EH (cell line): ENCODE data around the gene KRT78.
"Not testable (repeated sequence)": the region's sequence is repeated elsewhere in the genome, so short reads cannot be mapped to it uniquely, and the experiment has no call there.

Experiments
- DNase-seq: peaks from one replicate; pipeline ENCODE4 v3.0.0-alpha.2; 2015; ENCODE audit warnings: low read depth

KRT78 gene, protein sequence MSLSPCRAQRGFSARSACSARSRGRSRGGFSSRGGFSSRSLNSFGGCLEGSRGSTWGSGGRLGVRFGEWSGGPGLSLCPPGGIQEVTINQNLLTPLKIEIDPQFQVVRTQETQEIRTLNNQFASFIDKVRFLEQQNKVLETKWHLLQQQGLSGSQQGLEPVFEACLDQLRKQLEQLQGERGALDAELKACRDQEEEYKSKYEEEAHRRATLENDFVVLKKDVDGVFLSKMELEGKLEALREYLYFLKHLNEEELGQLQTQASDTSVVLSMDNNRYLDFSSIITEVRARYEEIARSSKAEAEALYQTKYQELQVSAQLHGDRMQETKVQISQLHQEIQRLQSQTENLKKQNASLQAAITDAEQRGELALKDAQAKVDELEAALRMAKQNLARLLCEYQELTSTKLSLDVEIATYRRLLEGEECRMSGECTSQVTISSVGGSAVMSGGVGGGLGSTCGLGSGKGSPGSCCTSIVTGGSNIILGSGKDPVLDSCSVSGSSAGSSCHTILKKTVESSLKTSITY

DNA sequence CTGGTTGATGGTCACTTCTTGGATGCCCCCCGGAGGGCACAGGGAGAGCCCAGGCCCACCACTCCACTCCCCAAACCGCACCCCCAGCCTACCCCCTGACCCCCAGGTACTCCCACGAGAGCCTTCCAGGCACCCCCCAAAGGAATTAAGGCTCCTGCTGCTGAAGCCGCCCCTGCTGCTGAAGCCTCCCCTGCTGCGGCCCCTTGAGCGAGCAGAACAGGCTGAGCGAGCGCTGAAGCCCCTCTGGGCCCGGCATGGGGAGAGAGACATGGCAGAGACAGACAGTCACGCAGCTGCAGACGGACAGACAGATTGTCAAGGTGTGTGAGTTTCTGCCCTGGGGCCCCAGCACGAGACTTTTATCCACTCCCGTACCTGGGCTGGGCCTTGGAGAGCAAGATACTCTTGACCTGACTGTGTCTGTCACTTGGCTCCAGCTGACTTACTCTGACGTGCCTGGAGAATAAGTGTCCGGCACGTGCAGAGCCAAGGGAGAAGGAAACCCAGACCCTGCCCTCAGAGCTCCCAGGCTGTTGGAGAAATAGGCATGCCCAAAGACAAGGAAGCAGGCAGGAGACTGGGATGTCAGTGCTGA lies at the start of gene KRT78:
Gene KRT78, minus strand, starts transcription at position 334 of the 595 bp plus-strand sequence. Its CDS starts 64 bp downstream, at position 270.
- DNase-seq: no peak

DNA sequence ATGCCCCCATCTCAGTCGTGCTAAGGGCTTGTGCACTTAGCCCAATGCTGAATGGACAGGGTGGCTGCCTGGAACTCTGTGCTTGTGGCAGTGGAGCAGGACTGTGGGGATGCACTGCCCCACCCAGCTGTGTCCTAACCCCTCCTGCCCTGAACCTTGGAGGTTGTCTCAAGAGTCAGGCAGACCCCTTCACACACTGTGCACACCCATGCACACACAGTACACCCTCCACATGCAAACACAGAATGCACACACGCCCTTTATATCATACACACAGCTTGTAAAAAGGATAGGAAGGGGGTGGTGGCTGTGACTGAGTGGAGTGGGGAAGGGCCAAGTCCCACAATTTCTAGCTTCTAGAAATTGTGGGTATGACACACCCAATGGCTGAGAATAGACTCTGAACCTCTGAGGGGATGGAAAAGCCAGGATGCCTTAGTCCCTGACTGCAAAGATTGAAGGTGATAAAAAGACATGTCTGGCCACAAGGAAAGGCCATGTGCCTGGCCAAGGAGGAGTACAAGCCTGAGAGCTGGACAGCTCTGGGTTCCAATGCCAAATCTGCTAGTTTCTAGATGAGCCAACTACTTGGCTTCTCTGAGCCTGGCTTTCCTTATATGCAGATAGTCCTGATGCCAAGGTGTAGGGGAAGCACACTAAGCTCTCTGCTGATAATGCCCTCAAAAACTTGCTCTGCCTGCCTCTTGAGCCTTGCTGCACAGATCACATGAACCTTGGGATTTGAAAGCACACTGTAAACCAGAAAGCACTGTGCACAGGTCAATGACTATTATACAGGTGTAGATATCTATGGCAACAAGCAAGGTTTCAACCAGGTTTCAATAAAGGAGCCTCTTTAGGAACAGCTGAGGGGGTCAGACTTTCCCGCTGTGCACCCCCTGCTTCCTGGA lies 47.7 kb upstream of the KRT78 start:
- DNase-seq: peak; percentile 33

DNA sequence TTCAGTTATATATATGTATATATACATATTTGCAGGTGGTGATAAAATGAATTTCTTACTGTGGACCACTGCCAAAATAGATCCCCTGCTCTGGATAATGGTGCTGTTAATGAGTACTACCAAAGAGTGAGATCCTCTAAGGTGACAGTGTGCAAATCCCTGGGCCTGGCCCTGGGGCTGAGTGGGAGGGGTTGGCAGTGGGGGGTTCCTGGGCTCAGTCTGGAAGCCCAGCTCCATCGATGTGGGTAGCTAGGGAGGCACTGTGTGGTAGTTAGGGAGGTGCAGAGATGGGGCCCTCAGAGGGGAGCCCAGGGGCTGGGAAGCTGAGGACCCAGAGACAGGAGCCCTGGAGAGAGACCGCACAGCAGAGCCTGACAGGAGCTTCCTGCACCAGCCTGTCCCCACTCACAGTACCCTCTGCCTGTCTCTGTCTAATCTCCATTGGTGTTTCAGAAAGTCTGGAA lies 47.0 kb upstream of the KRT78 start:
- DNase-seq: no peak

DNA sequence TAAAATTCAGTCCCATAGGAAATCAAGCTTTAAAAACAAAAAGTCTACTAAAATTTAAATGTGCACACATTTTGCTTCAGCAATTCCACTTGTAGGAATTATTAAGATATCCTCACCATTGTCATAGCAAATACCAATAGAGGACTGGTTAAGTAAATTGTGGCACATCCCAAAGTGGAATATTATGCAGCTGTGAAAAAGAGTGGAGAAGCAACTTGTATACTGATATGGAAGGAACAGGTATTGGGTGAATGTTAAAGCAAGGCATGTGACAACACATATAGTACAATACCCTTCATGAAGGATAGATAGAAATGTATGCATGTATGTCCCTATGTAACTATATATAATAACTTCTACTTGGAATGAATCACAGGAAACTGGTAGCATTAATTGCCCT lies 44.2 kb upstream of the KRT78 start:
- no peak for DNase-seq

DNA sequence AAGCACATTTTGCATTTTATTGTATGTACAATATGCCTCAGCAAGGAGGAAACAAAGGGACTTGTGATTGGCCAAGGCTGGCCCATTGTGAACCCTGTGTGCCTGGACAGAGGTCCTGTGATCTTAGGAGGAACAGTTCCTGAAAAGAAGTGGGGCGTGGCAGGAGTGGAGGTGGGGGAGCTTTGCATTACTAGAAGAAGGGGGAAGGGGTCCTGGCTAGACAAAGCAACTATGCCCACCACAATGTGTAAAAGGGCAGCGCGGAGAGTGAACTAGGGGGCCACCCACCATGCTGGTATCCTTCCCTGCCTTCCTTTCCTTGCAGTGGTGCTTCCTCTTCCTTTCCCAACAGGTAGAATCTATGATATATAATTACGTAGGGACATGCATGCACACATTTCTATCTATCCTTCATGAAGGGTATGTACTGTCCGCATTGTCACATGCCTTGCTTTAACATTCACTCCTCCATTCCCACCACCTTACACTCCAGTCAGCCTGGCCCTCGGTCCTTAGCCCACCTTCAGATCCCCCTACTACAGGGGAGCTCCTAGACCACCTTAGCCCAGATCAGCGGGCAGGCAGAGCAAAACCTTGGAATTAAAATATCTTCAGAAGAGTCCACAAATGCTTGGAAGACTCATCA lies 43.5 kb upstream of the KRT78 start:
- DNase-seq: no peak

DNA sequence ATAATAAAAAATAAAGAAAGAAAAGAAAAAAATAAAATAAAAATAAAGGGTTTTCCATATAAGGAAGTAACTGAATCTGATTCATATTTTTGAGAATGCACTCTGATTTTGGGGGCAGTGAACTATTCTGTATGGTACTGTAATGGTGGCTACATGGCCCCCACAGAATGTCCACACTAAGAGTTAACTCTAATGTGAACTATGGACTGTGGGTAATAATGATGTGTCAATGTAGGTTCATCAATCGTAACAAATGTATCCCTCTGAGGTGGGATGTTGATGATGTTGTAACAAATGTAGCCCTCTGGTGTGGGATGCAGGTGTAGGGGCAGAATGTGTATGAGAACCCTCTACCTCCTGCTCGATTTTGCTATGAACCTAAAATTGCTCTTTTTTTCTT lies 42.2 kb upstream of the KRT78 start:
- no peak for DNase-seq

DNA sequence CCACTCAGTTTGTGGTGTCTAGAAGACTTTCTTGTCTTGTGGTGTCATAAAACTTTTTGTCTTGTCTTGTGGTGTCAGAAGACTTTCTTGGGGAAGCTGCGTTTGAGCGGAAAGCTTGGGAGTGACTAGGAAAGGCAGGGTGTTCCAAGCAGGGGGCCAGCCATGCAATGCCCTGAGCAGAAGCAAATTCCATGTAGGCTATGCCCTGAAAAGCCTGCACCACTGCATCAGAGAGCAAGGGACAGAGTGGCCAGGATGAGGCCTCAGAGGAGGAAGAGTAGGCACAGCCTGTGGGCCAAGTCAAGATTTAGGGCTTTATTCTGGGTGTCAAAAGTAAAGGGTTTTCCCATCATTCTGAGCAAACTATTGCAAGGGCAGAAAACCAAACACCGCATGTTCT lies 41.6 kb upstream of the KRT78 start:
- DNase-seq: no peak

DNA sequence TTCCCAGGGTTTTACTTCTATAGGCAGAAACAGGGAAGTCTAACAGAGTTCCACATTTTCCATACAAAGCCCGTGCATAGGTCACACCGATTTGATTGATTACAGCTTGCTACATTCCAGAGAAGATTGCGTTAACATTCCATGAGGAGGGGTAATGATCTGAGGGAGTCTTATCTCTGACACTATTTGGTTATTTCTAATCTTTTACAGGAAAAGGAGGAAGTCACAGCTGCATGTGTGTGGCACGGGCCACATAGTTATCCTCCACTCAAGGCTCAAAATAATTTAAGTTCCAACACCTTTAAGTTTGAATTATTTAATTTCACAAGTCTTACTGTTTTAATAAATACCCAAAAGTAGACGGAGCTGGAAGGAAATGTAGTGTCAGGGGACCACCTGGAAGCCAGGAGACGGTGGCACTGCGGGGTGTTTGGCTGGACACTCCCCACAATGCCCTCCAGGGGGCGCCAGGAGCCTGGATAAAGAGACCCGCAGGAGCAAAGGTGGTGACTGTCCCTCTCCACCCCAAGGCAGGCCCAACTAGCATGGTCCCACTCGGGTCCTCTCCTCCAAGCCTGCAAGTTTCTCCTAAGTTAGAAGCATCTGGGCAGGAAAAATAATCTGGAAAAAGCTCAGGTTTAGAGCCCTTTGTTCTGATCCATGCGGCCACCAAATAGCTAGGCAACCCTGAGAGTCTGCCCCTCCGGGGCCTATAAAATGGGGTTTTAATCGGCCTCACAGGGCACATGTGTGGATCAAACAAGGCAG lies 35.9 kb upstream of the KRT78 start:
- DNase-seq: peak; percentile 73

DNA sequence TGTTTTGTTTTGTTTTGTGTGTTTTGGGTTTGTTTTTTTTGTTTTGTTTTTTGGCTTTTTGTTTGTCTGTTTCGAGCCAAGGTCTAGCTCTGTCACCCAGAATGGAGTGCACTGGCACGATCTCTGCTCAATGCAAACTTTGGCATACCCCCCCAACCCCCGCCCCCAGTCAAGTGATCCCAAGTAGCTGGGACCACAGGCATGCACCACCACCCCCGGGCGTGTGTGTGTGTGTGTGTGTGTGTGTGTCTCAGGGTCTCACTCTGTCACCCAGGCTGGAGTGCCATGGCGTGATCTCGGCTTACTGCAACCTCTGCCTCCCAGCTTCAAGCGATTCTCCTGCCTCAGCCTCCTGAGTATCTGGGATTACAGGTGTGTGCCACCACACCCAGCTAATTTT lies 31.7 kb upstream of the KRT78 start:
- not testable (repeated sequence) for DNase-seq

DNA sequence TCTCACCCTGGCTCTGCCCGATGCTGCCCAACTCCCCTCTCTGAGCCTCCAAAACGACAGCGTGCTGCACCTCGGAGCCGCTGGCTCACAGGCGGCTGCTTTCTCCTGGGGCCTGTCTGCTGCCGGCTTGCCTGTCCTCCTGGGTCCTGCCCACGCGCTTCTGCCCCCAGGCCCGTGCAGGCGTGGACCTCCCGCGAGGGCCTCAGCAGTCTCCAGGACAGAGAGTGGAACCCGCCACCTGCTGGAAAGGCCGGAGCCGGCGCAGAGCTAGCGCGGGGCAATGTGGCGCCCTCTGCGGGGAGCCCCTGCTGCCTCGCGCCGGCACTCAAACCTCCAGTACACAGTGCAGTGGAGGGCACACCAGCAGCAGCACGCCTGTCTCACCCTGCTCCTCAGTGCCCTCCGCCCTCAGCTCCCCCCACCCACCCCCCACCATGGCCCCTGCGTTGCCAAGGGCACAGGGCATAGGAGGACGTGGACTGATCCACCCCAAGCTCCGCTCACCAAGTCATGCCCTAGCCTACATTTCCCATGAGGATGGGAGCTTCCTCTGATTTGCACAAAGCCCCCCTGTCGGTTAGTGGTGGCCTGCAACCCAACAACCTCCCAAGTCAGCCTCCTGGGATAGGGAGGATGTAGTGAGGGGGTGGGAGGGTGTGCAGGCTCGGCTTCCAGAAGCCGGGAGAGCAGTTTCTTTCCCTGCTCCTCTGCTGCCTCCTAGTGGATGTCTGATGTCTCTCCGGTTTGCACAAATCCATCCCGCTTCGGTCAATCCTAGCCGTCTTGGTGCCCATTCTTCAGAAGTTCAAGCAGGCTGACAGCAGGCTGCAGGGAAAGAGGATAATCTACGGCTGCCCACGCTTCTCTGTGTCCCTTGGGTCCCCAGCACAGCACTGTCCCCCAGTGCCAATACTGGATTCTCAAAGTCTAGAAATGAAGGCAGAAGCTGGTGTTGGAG lies 30.9 kb upstream of the KRT78 start:
- DNase-seq: peak; percentile 91

DNA sequence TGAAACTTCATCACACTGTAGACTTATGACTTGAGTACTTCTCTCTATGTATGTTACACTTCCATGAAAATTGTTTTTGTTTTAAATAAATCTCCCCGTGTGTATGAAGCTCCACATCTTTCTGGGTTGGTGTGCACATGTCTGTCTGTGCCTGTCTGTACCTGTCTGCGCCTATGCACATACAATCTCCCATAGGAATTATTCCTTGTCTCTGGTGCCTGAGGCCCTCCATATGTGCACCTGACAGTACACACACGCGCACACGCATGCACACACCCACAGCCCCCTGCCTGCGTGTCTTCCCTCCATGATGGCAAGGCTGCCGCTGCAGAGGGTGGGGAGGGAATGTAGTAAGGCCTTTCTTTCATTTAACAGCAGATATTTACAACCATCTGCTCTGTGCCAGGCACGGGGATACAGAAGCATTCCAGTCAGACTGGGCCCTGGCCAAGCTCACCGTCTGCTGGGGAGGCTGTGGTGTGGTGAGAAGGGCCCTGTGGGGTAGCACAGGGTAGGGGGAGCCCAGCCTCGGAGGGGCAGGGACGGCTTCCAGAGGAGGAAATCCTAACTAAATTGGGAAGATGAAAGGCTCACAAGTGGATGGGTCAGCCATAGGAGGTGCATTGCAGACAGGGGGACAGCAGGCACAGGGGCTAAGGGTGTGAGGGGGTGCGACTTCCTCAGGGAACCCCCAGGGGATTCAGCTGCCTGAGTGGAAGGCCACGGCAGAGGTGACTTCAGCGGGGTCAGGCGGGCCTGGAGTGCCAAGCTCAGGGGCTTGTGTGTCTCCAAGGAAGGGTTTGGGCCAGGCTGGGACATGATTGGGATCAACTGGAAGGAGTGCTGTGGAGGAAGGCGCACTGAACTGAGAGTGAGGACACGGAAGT lies 30.0 kb upstream of the KRT78 start:
- DNase-seq: no peak

DNA sequence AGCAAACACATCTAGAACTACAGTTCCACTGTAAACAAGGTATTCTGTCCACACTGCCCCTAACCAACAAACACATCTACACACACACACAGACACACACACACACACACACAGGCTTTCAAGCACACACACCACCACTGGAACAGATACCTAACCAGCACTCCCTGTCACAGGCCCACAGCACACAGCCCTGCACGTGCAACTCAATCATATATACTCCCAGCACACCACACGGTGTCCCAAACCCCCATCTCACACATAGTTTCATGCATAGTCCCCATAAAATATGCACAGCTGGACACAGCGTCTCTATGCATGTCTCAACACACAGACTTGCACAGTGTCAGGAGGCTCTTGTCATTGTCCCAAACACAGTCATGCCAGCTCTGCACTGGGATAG lies 28.4 kb upstream of the KRT78 start:
- no peak for DNase-seq

DNA sequence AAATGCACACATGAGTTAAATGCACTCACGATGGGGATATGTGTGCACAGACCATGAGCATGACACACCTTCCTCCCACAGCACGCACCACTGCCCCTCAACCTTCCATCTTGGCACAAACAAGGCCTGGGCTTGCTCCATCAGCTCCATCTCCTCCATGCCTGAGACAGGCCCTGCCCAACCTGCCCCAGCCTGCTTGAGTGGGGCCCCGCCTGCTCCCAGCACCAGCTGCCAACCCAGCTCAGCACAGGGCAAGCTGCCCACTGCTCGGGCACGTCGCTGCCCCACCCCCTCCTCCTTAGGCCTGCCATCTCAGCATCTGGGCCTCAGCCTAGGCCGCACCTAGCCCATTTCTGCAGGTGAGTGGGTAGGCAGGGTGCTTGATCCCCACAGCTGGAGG lies 27.6 kb upstream of the KRT78 start:
- DNase-seq: no peak

DNA sequence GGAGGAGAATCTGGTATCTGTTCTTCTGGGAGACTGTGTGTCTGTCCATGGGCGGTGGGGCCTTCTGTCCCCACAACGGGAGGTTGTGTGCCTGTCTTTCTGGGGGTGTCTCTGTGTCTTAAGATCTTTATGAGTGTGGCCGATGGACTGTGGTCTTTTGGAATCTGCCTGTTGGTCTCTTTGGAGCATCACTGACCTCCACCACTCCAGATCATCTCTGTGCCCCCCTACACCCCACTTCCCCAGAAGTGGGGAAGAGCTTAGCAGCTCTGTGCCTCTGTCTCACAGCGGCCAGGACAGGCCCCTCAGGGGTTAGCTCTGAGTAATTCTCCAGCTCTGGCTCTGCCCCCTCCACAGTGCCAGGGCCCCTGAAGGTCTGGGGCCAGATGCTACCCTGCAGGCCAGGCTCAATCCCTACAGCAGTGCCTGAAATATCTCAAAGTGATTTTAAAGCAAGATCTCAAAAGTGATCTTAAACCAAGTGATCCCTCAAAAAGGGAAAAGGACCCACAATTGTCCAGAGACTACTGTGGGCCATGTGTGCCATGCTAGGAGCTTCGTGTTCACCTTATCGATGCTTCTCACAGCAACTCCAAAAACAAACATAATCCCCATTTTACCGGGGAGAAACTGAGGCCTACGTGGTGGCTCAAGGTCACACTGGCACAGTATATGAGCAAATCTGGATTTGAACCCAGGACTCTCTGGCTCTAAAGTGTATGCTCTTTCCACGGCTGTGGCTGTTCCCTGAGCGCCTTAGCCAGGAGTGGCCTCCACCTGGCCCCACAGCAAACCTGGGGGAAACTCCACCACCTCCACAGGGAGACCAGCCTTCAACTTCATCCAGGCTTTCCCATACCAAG lies 26.0 kb upstream of the KRT78 start:
- DNase-seq: no peak

DNA sequence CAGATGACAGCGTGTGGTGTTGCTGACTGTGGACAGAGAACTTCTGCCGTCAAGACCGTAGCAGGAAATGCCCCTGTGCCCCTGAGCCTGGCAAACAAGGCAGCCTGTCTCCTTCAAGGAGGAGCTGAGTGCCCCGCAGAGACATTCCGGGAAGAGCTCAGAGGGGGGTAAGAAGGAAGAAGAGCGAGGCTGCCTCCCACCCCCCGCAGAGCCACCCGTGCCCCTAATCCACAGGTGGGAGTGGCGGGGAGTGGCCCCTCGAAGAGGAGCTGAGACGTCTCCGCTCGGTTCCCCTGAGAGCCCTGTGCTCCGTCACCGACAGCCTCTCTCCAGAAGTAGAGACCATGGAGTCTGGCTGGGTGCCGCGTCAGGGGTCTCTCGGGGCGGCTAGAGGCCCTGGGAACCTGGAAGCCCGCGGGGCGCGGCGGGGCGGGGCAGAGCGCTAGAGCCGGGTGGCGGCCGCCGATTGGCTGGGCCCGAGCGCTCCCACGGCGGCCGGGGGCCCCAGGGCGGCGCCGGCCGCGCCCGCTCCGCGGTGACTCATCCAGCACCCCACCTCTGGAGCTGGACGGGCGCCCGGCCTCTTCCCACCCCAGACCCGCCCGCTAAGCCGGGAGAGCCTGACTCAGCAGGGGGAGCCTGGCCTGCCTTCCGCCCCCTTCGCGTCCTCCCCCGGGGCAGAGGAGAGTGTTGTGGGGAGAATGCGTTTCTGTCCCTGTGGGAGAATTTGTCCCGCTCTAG lies 25.2 kb upstream of the KRT78 start:
- peak; percentile 96 for DNase-seq

DNA sequence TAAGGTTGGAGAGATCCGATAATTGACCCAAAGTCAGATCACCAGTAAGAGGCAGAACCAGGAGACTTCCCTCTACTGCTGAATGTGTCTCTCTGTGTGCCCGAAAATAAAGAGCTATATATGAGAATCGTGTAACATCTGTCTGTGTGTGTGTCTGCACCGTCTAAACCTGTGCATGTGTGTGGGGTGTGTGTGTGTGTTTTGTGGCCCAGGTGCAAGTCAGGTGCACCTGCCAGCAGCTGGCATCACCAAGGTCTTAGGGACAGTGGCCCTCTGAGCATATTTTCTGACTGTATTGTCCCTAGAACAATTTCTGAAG lies 24.7 kb upstream of the KRT78 start:
- no peak for DNase-seq

DNA sequence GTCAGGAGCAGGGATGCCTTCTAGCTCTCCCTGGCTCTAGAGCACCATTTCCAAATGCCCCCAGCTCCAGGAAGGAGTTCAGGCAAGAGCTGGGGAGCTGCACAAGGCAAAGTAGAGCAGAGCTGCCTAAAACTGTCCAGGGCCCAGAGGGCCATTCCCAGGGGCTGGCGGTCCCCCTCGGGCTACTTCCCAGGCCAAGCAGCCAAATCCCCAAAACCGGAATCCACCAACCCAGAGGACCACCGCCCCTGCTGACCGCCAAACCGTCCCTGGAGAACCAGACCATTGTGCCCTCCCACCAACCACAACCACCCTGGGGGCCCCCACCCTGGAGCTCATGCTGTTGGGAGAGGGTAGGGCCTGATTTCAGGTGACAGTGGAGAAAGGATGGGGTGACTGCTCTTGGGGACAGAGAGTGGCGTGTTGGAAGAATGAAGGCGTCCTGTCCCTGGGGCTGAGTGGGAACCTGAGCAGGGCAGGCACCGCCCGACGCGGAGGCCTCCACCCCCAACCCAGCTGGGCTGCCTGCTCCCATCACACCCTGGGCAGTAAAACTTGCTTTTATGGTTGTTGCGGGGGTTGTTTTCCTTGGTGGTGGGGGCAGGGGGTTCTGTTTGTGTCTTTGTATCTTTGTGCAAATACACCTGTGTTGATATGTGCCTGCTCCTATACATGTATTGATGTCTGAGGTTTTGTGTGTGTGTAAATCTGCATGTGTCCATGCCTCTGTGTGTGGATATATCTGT lies 24.0 kb upstream of the KRT78 start:
- DNase-seq: no peak
